AML-193 (cell line): ENCODE measurements around the gene KRTAP9-8.
"Not testable (repeated sequence)": the region's sequence is repeated elsewhere in the genome, so short reads cannot be mapped to it uniquely, and the experiment has no call there.

Experiments used
- DNase-seq, 2 experiments: peaks; one replicate each; lab custom pipeline; 2025; lab: John Stamatoyannopoulos, UW

The KRTAP9-8 gene

DNA sequence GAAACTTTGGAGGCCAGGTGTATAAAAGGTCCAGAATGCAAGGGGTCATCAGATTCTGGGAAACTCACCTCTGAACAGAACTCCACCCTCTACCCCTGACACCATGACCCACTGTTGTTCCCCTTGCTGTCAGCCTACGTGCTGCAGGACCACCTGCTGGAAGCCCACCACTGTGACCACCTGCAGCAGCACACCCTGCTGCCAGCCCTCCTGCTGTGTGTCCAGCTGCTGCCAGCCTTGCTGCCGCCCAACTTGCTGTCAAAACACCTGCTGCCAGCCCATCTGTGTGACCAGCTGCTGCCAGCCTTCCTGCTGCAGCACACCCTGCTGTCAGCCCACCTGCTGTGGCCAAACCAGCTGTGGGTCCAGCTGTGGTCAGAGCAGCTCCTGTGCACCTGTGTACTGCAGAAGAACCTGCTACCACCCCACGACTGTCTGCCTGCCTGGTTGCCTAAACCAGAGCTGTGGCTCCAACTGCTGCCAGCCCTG, at the start of gene KRTAP9-8:
KRTAP9-8 (plus strand) TSS at position 51 of the 489 bp plus-strand sequence; CDS start at position 104, 53 bp downstream.
- DNase-seq = not testable (repeated sequence)

- DNase-seq = not testable (repeated sequence)
Observed at GRCh38 chr17:41189837-41190318, 47.9 kb upstream of the KRTAP9-8 start, which contains the start of gene KRTAP9-1. TSS of gene KRTAP9-1 (plus strand) at chr17:41189887. CDS start at chr17:41189887, 0 bp downstream.

- no peak for DNase-seq
Observed at GRCh38 chr17:41190328-41190727, 47.5 kb upstream of the KRTAP9-8 start.

DNA sequence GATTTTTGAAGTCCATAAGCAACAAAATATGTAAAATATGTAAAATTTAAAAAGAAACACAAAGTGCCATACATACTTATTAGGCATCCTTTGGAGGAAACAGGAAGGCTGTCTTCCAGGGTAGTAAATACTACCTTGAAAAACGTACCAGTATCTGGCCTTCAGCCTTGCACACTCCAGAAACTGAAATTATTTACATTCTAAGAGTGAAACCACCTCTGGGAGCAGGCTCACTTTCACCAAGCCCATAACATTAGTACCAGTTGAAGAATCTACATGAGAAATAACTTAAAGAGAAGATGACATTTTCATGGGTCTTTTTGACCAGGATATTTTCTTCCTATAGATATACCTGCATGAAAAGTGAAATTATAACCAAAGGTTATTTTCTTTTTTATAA, 41.7 kb upstream of the KRTAP9-8 start:
- no peak for DNase-seq

DNA sequence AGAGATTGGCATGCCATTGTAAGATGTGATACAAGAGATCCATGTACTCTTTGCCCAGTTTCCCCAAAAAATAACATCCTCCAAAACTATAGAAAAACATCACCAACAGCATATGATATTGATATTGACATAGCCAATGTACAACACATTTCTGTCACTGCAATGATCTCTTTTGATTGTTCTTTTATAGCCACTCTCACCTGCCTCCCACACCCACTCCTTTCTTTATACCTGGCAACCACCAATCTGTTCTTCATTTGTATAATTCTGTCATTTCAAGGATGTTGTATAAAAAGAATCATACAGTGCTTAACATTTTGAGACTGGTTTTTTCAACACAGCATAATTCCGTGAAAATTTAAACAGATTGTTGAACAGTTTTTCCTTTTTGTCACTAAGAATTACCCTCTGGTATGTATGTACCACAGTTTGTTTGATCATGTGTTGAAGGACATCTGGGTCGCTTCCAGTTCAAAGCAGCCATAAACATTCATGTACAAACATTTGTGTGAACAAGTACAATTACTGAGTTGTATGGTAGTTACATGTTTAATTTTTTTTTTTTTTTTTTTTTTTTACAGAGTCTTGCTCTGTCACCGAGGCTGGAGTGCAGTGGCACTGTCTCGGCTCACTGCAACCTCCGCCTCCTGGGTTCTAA, 38.2 kb upstream of the KRTAP9-8 start:
- DNase-seq = no peak

DNA sequence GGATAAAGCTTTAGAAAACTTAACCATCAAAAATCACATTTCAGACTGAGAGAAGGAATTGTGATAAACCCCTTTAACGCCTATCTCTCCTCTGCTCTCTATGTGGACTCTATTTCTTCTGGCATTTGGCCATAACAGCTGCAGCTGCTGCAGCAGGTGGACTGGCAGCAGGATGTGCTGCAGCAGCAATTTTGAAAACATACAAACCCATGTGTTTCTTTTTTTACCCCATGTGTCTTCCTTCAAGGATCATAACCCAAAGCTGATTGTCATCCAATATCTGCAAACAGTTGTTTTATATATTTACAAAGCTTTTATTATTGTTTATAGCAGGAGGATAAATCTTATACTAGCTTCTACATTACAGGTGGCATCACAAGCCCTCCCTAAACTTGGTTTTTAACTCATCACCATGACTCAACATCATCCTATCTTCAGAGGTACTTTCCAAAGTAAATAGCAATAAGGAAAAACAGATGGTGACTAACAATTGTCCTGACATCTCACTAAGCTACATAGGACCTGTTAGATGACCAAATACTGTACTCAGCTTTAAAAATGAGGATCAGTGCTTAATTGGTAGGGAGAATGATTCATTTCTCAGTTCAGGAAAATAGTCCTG, 25.8 kb upstream of the KRTAP9-8 start:
- no peak for DNase-seq

DNA sequence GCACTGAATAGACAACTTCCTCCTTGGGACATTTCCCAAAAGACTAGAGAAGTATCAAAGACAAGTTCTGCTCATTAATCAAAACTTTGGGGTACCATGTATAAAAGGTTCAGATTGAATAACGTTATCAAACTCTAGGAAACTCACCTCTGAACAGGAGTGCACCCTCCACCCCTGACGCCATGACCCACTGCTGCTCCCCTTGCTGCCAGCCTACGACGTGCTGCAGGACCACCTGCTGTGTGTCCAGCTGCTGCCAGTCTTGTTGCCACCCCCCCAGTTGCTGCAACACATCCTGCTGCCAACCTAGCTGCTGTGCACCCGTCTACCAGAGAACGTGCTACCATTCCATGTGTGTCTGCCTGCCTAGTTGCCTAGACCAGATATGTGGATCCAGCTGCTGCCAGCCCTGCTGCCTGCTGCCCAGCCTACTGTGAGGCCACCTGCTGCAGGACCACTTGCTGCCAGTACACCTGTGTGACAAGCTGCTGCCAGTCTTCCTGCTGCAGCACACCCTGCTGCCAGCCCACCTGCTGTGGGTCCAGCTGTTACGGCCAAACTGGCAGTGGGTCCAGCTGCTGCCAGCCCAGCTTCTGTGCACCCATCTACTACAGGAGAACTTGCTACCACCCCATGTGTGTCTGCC, 25.2 kb upstream of the KRTAP9-8 start:
- no peak for DNase-seq

DNA sequence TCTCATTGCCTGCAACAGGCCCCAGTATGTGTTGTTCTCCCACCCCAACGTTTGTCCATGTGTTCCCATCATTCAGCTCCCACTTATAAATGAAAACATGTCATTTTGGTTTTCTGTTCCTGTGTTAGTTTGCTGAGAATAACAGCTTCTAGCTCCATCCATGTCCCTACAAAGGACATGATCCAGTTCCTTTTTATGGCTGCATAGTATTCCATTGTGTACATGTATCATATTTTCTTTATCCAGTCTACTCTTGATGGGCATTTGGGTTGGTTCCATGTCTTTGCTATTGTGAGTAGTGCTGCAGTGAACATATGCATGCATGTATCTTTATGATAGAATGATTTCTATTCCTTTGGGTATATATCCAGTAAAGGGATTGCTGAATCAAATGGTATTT, 22.1 kb upstream of the KRTAP9-8 start:
- no peak for DNase-seq

DNA sequence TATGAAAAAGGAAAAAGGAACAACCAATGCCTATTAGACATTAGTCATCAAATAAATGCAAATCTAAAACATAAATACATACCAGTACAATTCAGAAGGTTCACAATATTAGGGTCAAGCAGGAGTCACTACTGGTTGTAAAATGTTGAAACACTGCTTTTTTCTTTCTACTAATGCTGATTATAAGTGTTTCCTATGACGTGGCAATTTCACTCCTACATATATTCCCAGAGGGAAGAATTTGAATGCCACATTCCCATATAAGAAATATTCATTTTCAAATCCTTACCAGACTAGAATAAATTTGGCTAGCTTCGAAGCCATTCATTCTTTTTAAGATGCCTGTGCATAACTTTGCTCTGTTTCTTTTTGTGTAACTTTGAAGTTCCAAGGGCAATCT, 14.0 kb upstream of the KRTAP9-8 start:
- no peak for DNase-seq

- no peak for DNase-seq
Observed at GRCh38 chr17:41226051-41226450, 11.7 kb upstream of the KRTAP9-8 start.

- not testable (repeated sequence) for DNase-seq
Observed at GRCh38 chr17:41226598-41227095, 11.2 kb upstream of the KRTAP9-8 start, which contains the start of gene KRTAP9-2. TSS of gene KRTAP9-2 (plus strand) at chr17:41226648. CDS start at chr17:41226655, 7 bp downstream.

DNA sequence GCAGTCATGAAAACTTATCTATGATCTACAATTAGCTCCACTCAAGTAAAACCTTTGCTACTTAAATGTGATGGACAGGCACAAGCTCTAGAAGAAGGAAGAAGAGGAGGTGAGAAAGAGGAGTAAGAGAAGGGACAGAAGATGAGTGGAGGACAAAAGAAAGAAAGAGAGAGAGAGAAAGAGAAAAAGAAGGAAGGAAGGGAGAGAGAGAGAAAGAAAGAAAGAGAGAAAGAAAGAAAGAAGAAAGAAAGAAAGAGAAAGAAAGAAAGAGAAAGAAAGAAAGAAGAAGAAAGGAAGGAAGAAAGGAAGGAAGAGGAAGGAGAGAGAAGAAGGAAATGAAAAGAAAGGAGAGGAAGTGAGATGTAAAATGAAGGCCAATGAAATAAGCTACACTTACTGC, 7.7 kb upstream of the KRTAP9-8 start:
- DNase-seq = no peak

DNA sequence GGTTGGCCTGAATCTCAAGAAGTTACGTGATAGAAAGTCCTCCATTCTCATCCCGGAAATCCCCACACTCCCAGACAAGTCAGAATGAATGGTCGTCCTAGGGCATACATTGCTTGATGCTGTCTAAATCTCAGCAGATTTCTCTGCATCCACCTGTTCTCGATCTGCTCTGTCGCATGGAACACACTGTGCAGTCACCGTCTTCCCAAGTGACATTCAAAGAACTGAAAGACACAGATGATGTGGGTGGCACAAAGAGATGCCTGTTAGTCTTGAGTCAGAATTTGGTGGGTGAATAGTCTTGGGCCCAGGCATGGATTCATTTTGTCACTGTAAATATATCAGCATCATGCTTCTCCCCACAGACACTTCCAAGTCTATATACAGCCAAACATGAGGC, 6.1 kb upstream of the KRTAP9-8 start:
- DNase-seq = no peak

GRCh38 chr17:41232399-41233105, 5.2 kb upstream of the KRTAP9-8 start, which contains the start of gene KRTAP9-3:
TSS of gene KRTAP9-3 (plus strand) at chr17:41232449. CDS start at chr17:41232502, 53 bp downstream.
- not testable (repeated sequence) for DNase-seq

DNA sequence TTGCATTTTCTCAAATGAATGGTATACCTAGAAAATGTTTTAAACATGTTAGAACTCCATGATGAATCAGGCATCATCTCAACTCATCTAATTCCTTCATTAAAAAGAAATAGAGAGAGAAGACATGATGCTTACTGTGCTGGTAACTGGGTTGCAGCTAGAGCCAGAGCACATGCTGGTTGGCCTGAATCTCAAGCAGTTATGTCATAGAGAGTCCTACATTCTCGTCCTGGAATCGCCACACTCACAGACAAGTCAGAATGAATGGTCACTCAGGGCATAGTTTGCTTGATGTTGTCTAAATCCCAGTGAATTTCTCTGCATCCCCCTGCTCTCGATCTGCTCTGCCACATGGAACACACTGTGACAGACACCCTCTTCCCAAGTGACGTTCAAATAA, 683 bp upstream of the KRTAP9-8 start:
- DNase-seq = not testable (repeated sequence)

DNA sequence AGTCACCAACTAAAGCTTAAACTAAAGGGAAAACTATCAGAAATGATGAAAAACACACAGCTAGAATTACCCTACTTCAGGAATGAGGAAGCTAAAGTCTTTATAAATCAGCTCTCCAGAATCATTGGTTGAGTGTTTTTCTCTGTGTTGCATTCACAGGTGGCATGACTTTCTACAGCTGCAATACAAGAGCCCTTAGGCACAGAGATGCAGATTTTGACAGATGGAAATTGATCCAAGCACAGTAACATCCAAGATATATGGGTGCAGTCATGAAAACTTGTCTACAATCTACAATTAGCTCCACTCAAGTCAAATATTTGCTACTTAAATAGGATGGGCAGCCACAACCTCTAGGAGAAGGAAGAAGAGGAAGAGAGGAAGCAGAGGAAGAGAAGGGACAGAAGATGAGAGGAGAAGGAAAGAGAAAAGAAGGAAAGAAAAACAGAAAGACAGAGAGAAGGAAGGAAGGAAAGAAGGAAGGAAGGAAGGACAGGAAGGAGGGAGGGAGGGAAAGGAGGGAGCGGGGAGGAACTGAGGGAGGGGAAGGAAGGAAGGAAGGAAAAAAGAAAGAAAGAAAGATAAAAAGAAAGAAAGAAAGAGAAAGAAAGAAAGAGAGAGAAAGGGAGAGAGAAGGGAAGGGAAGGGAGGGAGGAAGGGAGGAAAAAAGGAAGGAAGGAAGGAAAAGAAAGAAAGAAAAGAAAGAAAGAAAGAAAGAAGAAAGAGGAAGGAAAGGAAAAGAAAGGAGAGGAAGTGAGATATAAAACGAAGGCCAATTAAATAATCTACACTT, 9.4 kb downstream of the KRTAP9-8 start:
- not testable (repeated sequence) for DNase-seq

DNA sequence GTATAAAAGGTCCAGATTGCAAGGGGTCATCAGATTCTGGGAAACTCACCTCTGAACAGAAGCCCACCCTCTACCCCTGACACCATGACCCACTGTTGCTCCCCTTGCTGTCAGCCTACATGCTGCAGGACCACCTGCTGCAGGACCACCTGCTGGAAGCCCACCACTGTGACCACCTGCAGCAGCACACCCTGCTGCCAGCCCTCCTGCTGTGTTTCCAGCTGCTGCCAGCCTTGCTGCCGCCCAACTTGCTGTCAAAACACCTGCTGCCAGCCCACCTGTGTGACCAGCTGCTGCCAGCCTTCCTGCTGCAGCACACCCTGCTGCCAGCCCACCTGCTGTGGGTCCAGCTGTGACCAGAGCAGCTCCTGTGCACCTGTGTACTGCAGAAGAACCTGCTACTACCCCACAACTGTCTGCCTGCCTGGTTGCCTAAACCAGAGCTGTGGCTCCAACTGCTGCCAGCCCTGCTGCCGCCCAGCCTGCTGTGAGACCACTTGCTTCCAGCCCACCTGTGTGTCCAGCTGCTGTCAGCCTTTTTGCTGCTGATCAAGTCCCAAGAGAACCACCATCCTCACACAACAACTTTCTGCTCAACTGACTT, 11.9 kb downstream of the KRTAP9-8 start, which contains the start of gene KRTAP9-4:
KRTAP9-4 (plus strand) TSS at position 51 of the 604 bp plus-strand sequence; CDS start at position 85, 34 bp downstream.
- not testable (repeated sequence) for DNase-seq

GRCh38 chr17:41251261-41251660, 13.5 kb downstream of the KRTAP9-8 start:
- no peak for DNase-seq

GRCh38 chr17:41254861-41255260, 17.1 kb downstream of the KRTAP9-8 start:
- no peak for DNase-seq
